Gastroesophageal sphincter (tissue), 3 donors: ENCODE results near the gene UPP2.

Experiments
- POLR2A ChIP-seq, 2 donors: fragments of 450-650 bp; IDR thresholded peaks; one replicate each; pipeline ENCODE4 v1.6.1; 2017; ENCODE audit warnings: antibody characterized with exemption in 2 of 2, mild to moderate bottlenecking in 2 of 2, moderate library complexity in 1 of 2
- TF ChIP-seq, protein P1 (sequence below), 4 experiments: fragments of 200-600 bp in 2 of 4; fragments of 450-650 bp in 2 of 4; sonication (generic) in 1 of 4; IDR thresholded peaks; one replicate each; pipeline ENCODE4 v1.5.1; 2017 to 2019; ENCODE audit warnings: antibody characterized with exemption in 4 of 4, mild to moderate bottlenecking in 2 of 4, moderate library complexity in 2 of 4

DNA sequence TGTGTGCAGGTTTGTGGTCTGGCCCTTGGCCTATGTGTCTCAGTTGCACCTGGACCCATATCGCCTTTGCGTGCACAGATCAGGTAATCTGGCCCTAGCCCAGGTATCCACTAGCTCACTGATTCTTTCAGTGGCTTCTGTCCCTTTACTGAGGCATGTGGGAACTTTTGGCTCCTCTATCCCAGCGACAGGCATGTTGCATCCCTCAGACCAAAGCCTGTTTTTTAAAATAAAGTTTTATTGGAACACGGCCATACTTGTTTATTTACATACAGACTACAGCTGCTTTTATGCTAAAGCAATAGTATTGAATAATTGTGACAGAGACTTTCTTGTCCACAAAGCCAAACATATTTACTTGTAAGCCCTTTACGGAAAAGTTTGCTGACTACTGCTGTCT is 39.9 kb upstream of the UPP2 start:
- TF ChIP-seq, protein P1, sequence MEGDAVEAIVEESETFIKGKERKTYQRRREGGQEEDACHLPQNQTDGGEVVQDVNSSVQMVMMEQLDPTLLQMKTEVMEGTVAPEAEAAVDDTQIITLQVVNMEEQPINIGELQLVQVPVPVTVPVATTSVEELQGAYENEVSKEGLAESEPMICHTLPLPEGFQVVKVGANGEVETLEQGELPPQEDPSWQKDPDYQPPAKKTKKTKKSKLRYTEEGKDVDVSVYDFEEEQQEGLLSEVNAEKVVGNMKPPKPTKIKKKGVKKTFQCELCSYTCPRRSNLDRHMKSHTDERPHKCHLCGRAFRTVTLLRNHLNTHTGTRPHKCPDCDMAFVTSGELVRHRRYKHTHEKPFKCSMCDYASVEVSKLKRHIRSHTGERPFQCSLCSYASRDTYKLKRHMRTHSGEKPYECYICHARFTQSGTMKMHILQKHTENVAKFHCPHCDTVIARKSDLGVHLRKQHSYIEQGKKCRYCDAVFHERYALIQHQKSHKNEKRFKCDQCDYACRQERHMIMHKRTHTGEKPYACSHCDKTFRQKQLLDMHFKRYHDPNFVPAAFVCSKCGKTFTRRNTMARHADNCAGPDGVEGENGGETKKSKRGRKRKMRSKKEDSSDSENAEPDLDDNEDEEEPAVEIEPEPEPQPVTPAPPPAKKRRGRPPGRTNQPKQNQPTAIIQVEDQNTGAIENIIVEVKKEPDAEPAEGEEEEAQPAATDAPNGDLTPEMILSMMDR (IDR thresholded peaks at IDR 0.05) = no peak
- TF ChIP-seq POLR2A (IDR thresholded peaks at IDR 0.05) = no peak
